Measurements from ENCODE around the gene RUNX1. TPM values are rescaled to one million over a fixed set of nuclear protein-coding genes. Genes with fewer than 3 reads are reported as not detected.

RUNX1 gene
- total RNA-seq, 2 donors from 2014 or later = 4.9 to 12.5 TPM

DNA sequence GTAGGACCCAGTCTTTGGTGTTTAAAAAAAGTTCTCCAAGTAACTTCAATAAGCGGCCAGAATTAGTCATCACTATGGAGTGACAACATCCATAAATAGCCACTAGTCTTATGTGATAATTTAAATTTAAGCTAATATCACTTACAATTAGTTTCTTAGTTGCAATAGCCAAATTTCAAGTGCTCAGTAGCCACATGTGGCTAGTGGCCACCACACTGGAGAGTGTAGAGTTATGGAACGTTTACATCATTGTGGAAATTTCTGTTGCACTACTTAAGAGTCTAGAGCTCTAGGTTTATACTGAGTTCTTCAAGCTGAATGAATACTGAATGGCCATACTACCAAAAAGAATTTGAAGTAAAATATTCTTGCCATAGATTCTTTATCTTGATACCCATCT lies 121.1 kb downstream of the RUNX1 start:
- Histone ChIP-seq H3K4me3 (no peak overlapping the region), H3K9me3 (no peaks in the 10 kb centered on the region), H3K27me3 (no peaks in the 10 kb centered on the region), H3K4me1 (peaks cover 8% of the 10 kb centered on the region), H3K27ac (no peak overlapping the region), H3K36me3 (replicated peaks in 1 of 2; ENCODE audit: insufficient read depth in 1 of 2, low read depth in 2 of 2) (no peaks in the 10 kb centered on the region)
- TF ChIP-seq POLR2A (IDR thresholded peaks at IDR 0.05) (no peak), CTCF (IDR thresholded peaks at IDR 0.05) (no peak)
- ATAC-seq (no peak), DNase-seq (no peak)
- 59 to 65% methylated on average over 2 of the region's 2 CpGs for WGBS, 2 donors
- intact Hi-C loops (cut with DNase I) = no loop called here

DNA sequence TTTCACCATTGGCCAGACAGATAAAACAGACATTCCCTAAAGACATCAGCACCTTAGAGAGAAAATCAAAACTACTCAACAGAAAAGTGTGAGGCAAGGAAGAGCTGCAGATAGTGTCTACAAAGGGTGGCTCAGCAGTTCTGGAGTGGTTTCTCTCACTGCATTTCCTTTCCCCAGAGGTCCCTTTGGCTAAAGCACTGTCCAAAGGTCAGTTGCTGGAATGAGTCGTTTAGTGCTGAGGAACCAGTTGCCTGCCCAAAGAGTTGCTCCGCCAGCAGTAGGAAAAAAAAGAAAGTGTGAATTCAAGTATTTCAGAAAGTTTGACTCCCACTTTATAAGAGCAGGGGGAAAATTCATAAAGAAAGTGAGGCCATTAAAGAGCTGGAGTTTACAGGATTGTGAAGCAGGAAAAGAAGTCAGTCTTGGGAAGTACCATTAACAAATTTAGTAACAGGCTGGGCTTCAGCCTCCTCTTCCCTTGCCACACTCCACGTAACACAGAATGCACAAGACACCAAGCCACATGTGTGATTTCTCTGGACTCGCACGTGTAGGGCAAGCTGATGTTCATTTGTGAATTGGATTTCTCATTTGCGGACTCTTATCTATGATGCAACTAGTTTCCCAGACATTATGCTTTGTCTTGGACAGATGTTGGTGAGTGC lies 122.2 kb downstream of the RUNX1 start:
- H3K36me3 ChIP-seq (replicated peaks in 1 of 2; ENCODE audit: insufficient read depth in 1 of 2, low read depth in 2 of 2) = no peaks in the 10 kb centered on the region
- ATAC-seq = peak; percentile 60
- peaks cover 8% of the 10 kb centered on the region for H3K4me1 ChIP-seq
- TF ChIP-seq POLR2A (IDR thresholded peaks at IDR 0.05) (no peak), CTCF (IDR thresholded peaks at IDR 0.05) (no peak)
- intact Hi-C loops (cut with DNase I) = no loop called here
- 21 to 38% methylated on average over 6 of the region's 6 CpGs for WGBS, 2 donors
- H3K4me3 ChIP-seq = no peak overlapping the region
- DNase-seq = peak in 3 of 4 donors; percentile 23 to 43 (median 25)
- H3K9me3 ChIP-seq = no peaks in the 10 kb centered on the region
- no peaks in the 10 kb centered on the region for H3K27me3 ChIP-seq
- H3K27ac ChIP-seq = no peak overlapping the region

DNA sequence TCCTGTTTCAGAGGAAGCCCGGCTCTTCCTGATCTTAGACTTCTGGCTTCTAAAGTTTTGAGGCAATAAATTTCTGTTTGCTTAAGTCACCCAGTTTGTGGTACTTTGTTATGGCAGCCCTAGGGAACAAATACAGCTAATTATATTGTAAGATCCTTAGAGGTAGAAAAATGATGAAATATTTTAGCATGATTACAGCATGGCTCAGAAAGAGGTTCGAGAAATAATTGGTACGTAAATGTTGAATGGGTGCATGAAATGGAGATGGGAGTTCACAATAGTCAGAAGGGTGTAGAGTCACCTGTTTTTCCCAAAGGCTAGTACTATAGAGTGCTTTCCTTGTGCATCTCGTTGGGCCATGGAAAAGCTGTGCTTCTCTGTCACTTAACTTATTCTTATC lies 123.5 kb downstream of the RUNX1 start:
- Histone ChIP-seq H3K27me3 (no peaks in the 10 kb centered on the region), H3K4me3 (no peak overlapping the region), H3K36me3 (replicated peaks in 1 of 2; ENCODE audit: insufficient read depth in 1 of 2, low read depth in 2 of 2) (no peaks in the 10 kb centered on the region), H3K27ac (no peak overlapping the region), H3K4me1 (peaks cover 8% of the 10 kb centered on the region), H3K9me3 (no peaks in the 10 kb centered on the region)
- 70 to 78% methylated on average over 4 of the region's 4 CpGs for WGBS, 2 donors
- TF ChIP-seq CTCF (IDR thresholded peaks at IDR 0.05) (no peak), POLR2A (IDR thresholded peaks at IDR 0.05) (no peak)
- DNase-seq = no peak
- intact Hi-C loops (cut with DNase I) = no loop called here
- no peak for ATAC-seq

- Histone ChIP-seq H3K4me1 (peaks cover 8% of the 10 kb centered on the region), H3K27me3 (no peaks in the 10 kb centered on the region), H3K27ac (no peak overlapping the region), H3K36me3 (replicated peaks in 1 of 2; ENCODE audit: insufficient read depth in 1 of 2, low read depth in 2 of 2) (no peaks in the 10 kb centered on the region), H3K4me3 (no peak overlapping the region), H3K9me3 (no peaks in the 10 kb centered on the region)
- no peak for ATAC-seq
- WGBS, 2 donors = 73 to 90% methylated on average over 1 of the region's 1 CpG
- TF ChIP-seq POLR2A (IDR thresholded peaks at IDR 0.05) = no peak
- TF ChIP-seq CTCF (IDR thresholded peaks at IDR 0.05) = no peak
- DNase-seq = no peak
- intact Hi-C loops (cut with DNase I) = no loop called here
These were observed 124.2 kb downstream of the RUNX1 start for GRCh38 chr21:34924771-34925419.

DNA sequence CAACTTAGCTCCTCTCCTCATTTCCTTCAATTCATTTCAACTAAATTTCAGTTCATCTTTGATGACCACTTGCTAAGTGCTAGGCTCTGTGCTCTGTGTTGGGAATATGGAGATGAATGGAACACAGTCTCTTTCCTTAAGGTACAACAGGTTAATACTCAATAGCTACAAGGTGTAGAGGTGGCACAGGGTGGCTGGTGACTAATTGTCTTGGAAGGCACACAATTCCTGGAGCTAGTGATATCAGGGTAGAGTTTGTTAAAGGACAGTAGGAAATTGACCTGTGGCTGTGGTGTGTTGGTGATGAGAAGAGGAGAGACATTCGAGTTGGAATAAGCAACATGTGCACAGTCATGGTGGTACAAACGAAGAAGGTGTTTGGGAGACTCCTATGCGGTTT lies 124.9 kb downstream of the RUNX1 start:
- WGBS, 2 donors = 68 to 74% methylated on average over 3 of the region's 3 CpGs
- intact Hi-C loops (cut with DNase I) = no loop called here
- Histone ChIP-seq H3K4me3 (no peak overlapping the region), H3K27ac (no peak overlapping the region), H3K9me3 (no peaks in the 10 kb centered on the region), H3K36me3 (replicated peaks in 1 of 2; ENCODE audit: insufficient read depth in 1 of 2, low read depth in 2 of 2) (no peaks in the 10 kb centered on the region), H3K27me3 (no peaks in the 10 kb centered on the region), H3K4me1 (peaks cover 8% of the 10 kb centered on the region)
- no peak for TF ChIP-seq POLR2A (IDR thresholded peaks at IDR 0.05)
- ATAC-seq (no peak), DNase-seq (no peak)
